ENCODE data around the gene OR2AT4. TPM values are rescaled to one million over a fixed set of nuclear protein-coding genes. Genes with fewer than 3 reads are reported as not detected.

OR2AT4 gene
- total and polyA plus RNA-seq, 2 of the 4 experiments (the other 2 are of a cell fraction) = not detected

GRCh38 chr11:75066061-75066460 is 30.6 kb downstream of the OR2AT4 start:
- Histone ChIP-seq H2AK5ac (ENCODE audit: low read depth, low read length) (no peak overlapping the region), H4K20me1 (ENCODE audit: insufficient read depth, low read length) (no peaks in the 10 kb centered on the region), H3K4me3 (ENCODE audit: insufficient read depth, low read depth, low read length) (no peak overlapping the region), H3K27ac (ENCODE audit: insufficient read depth, low read length) (no peak overlapping the region), H3K4me1 (ENCODE audit: control insufficient read depth, insufficient read depth, low read length) (no peaks in the 10 kb centered on the region), H3K9me1 (ENCODE audit: insufficient read depth, low read length) (no peaks in the 10 kb centered on the region), H4K5ac (ENCODE audit: low read depth, low read length) (no peak overlapping the region), H4K8ac (ENCODE audit: low read depth in 2 of 2, low read length in 2 of 2) (no peak overlapping the region), H2BK20ac (ENCODE audit: low read depth, low read length) (no peak overlapping the region), H3K9me3 (ENCODE audit: control insufficient read depth, insufficient read depth, low read length) (no peaks in the 10 kb centered on the region), H2BK5ac (ENCODE audit: low read depth, low read length, poor library complexity, severe bottlenecking) (no peak overlapping the region), H4K91ac (ENCODE audit: insufficient read depth, low read depth, low read length) (no peak overlapping the region), H3K27me3 (ENCODE audit: control insufficient read depth, insufficient read depth, low read length) (peaks cover 25% of the 10 kb centered on the region), H3K23ac (ENCODE audit: low read depth, low read length) (no peak overlapping the region), H3K79me1 (ENCODE audit: low read depth in 1 of 2, low read length in 2 of 2) (no peaks in the 10 kb centered on the region), H3K56ac (ENCODE audit: extremely low read depth, insufficient read depth, low read length) (no peak overlapping the region), H3K18ac (ENCODE audit: low read depth, low read length) (no peak overlapping the region), H2BK15ac (ENCODE audit: low read depth, low read length) (no peak overlapping the region), H3K36me3 (ENCODE audit: control insufficient read depth, insufficient read depth, low read length) (no peaks in the 10 kb centered on the region), H3K14ac (replicated peaks; ENCODE audit: low read depth, low read length) (no peak overlapping the region), H3K9ac (ENCODE audit: low read depth, low read length) (no peak overlapping the region), H3K4me2 (ENCODE audit: low read depth, low read length) (no peak overlapping the region), H2AK9ac (replicated peaks; ENCODE audit: low read depth, low read length, poor library complexity) (no peak overlapping the region), H2AFZ (replicated peaks; ENCODE audit: low read length, poor library complexity) (no peak overlapping the region), H2BK120ac (ENCODE audit: low read depth, low read length) (no peak overlapping the region), H3K4ac (ENCODE audit: low read depth, low read length) (no peak overlapping the region)
- TF ChIP-seq CEBPB (IDR thresholded peaks at IDR 0.05; ENCODE audit: low read depth, low read length) (no peak), FOS (IDR thresholded peaks at IDR 0.05; ENCODE audit: low read depth, low read length) (no peak), CHD1 (IDR thresholded peaks at IDR 0.05; ENCODE audit: low read depth, low read length) (no peak), RFX5 (IDR thresholded peaks at IDR 0.05; ENCODE audit: low read depth, low read length) (no peak), NFE2L2 (IDR thresholded peaks at IDR 0.05; ENCODE audit: low read depth, low read length) (no peak), RAD21 (IDR thresholded peaks at IDR 0.05; ENCODE audit: low read length) (no peak), MXI1 (IDR thresholded peaks at IDR 0.05; ENCODE audit: borderline replicate concordance, low read depth, low read length) (no peak)
- BruUV-seq (replicated peaks) = no TSS peak
- dilution Hi-C loops (cut with HindIII; ENCODE audit: low sequenced_read_pairs, unreplicated experiment) (no loop called here), in situ Hi-C loops (cut with MboI; ENCODE audit: low sequenced_read_pairs) (no loop called here), intact Hi-C loops (cut with micrococcal nuclease) (no loop called here)
- ATAC-seq (ENCODE audit: low read depth) (no peak), DNase-seq (peak; percentile 38)
- ChIA-PET CTCF (no interaction called here), POLR2A (ENCODE audit: unreplicated experiment) (no interaction called here)
- WGBS, 2 experiments (ENCODE audit: extremely low coverage in 2 of 2, insufficient read length in 1 of 2) = no CpG with 5 or more reads among the region's 7 CpGs

Data from IMR-90 (cell line).